ENCODE measurements around the gene ELOVL5.

GRCh38 chr6:53240761-53241160, 108.0 kb downstream of the ELOVL5 start:
- TF ChIP-seq SP1 (IDR thresholded peaks at IDR 0.05) (no peak), NFRKB (IDR thresholded peaks at IDR 0.05) (no peak), ELF4 (IDR thresholded peaks at IDR 0.05) (no peak)

Measured in HEK293T (cell line).